Measurements from ENCODE around the gene ATG4B. TPM values are rescaled to one million over a fixed set of nuclear protein-coding genes. Genes with fewer than 3 reads are reported as not detected.

ATG4B gene
- total and polyA plus RNA-seq, 2 experiments from 2014 or later: 65.3 to 85.5 TPM

- no peak for DNase-seq
- no peak overlapping the region for H3K27ac ChIP-seq
- WGBS, 2 experiments (ENCODE audit: low coverage in 1 of 2, low lambda C conversion rate in 2 of 2, missing lambda C conversion rate in 2 of 2): 77% methylated on average over 8 of the region's 8 CpGs
- H3K9me3 ChIP-seq (ENCODE audit: low read depth): no peaks in the 10 kb centered on the region
- H3K27me3 ChIP-seq (replicated peaks; ENCODE audit: insufficient read depth): no peaks in the 10 kb centered on the region
- peaks cover 13% of the 10 kb centered on the region for H3K4me1 ChIP-seq (ENCODE audit: insufficient read depth)
- peaks cover 89% of the 10 kb centered on the region for H3K79me2 ChIP-seq (ENCODE audit: insufficient read depth)
- no peak overlapping the region for H3K4me3 ChIP-seq
- in situ Hi-C loops (cut with MboI): no loop called here
- H3K36me3 ChIP-seq (ENCODE audit: low read depth): no peaks in the 10 kb centered on the region
- H2AFZ ChIP-seq: no peak overlapping the region
- no peak overlapping the region for H3K4me2 ChIP-seq (ENCODE audit: unreplicated experiment)
- H4K20me1 ChIP-seq (ENCODE audit: insufficient read depth): peaks cover 7% of the 10 kb centered on the region; the same call in 1 of the 2 replicates
- no peaks in the 10 kb centered on the region for H3K9me2 ChIP-seq (ENCODE audit: insufficient read depth)
- TF ChIP-seq EZH2 (IDR thresholded peaks at IDR 0.05; ENCODE audit: insufficient read depth, poor library complexity, severe bottlenecking) (no peak), EZH2phosphoT487 (IDR thresholded peaks at IDR 0.05; ENCODE audit: insufficient read depth, low read depth) (no peak)
- H3F3A ChIP-seq (ENCODE audit: insufficient read depth): peaks cover 9% of the 10 kb centered on the region; the same call in 1 of the 2 replicates
- no peak overlapping the region for H3K9ac ChIP-seq
These were observed 2.8 kb downstream of the ATG4B start for GRCh38 chr2:241640165-241640795.

- H3K36me3 ChIP-seq (ENCODE audit: low read depth): no peaks in the 10 kb centered on the region
- DNase-seq: no peak
- WGBS, 2 experiments (ENCODE audit: low coverage in 1 of 2, low lambda C conversion rate in 2 of 2, missing lambda C conversion rate in 2 of 2): 61 to 74% methylated on average over 2 of the region's 2 CpGs
- no peak overlapping the region for H3K4me2 ChIP-seq (ENCODE audit: unreplicated experiment)
- in situ Hi-C loops (cut with MboI): no loop called here
- H3K27ac ChIP-seq: no peak overlapping the region
- H3K9ac ChIP-seq: no peak overlapping the region
- peaks cover 91% of the 10 kb centered on the region for H3K79me2 ChIP-seq (ENCODE audit: insufficient read depth)
- H4K20me1 ChIP-seq (ENCODE audit: insufficient read depth): peaks cover 7% of the 10 kb centered on the region; the same call in 1 of the 2 replicates
- H3K9me3 ChIP-seq (ENCODE audit: low read depth): no peaks in the 10 kb centered on the region
- no peaks in the 10 kb centered on the region for H3K27me3 ChIP-seq (replicated peaks; ENCODE audit: insufficient read depth)
- H2AFZ ChIP-seq: no peak overlapping the region
- peaks cover 8% of the 10 kb centered on the region for H3K4me1 ChIP-seq (ENCODE audit: insufficient read depth)
- no peak overlapping the region for H3K4me3 ChIP-seq
- no peaks in the 10 kb centered on the region for H3K9me2 ChIP-seq (ENCODE audit: insufficient read depth)
- no peaks in the 10 kb centered on the region for H3F3A ChIP-seq (ENCODE audit: insufficient read depth)
- TF ChIP-seq EZH2 (IDR thresholded peaks at IDR 0.05; ENCODE audit: insufficient read depth, poor library complexity, severe bottlenecking) (no peak), EZH2phosphoT487 (IDR thresholded peaks at IDR 0.05; ENCODE audit: insufficient read depth, low read depth) (no peak)
These were observed 4.1 kb downstream of the ATG4B start for GRCh38 chr2:241641631-241642030.

- Histone ChIP-seq H3K4me2 (ENCODE audit: unreplicated experiment) (no peak overlapping the region), H3K9me3 (ENCODE audit: low read depth) (no peaks in the 10 kb centered on the region), H3K27me3 (replicated peaks; ENCODE audit: insufficient read depth) (no peaks in the 10 kb centered on the region), H3K9ac (no peak overlapping the region), H3K36me3 (ENCODE audit: low read depth) (no peaks in the 10 kb centered on the region), H3K4me3 (no peak overlapping the region), H3K4me1 (ENCODE audit: insufficient read depth) (no peaks in the 10 kb centered on the region), H3F3A (ENCODE audit: insufficient read depth) (no peaks in the 10 kb centered on the region), H2AFZ (no peak overlapping the region), H4K20me1 (ENCODE audit: insufficient read depth) (peaks cover 6% of the 10 kb centered on the region; the same call in 1 of the 2 replicates), H3K27ac (no peak overlapping the region), H3K79me2 (ENCODE audit: insufficient read depth) (peaks cover 100% of the 10 kb centered on the region), H3K9me2 (ENCODE audit: insufficient read depth) (no peaks in the 10 kb centered on the region)
- 79% methylated on average over 26 of the region's 26 CpGs for WGBS, 2 experiments (ENCODE audit: low coverage in 1 of 2, low lambda C conversion rate in 2 of 2, missing lambda C conversion rate in 2 of 2)
- no peak for DNase-seq
- in situ Hi-C loops (cut with MboI): no loop called here
- TF ChIP-seq EZH2 (IDR thresholded peaks at IDR 0.05; ENCODE audit: insufficient read depth, poor library complexity, severe bottlenecking) (no peak), EZH2phosphoT487 (IDR thresholded peaks at IDR 0.05; ENCODE audit: insufficient read depth, low read depth) (no peak)
These were observed 7.8 kb downstream of the ATG4B start for GRCh38 chr2:241645056-241645914.

GRCh38 chr2:241645915-241646645 lies 8.6 kb downstream of the ATG4B start:
- peaks cover 3% of the 10 kb centered on the region; the same call in 1 of the 2 replicates for H4K20me1 ChIP-seq (ENCODE audit: insufficient read depth)
- in situ Hi-C loops (cut with MboI): no loop called here
- peaks cover 100% of the 10 kb centered on the region for H3K79me2 ChIP-seq (ENCODE audit: insufficient read depth)

More at GRCh38 chr2:241645915-241646645, 8.6 kb downstream of the ATG4B start:
- no peaks in the 10 kb centered on the region for H3K9me2 ChIP-seq (ENCODE audit: insufficient read depth)
- H3K4me1 ChIP-seq (ENCODE audit: insufficient read depth): no peaks in the 10 kb centered on the region
- H3K36me3 ChIP-seq (ENCODE audit: low read depth): no peaks in the 10 kb centered on the region
- no peak overlapping the region for H3K4me3 ChIP-seq
- TF ChIP-seq EZH2phosphoT487 (IDR thresholded peaks at IDR 0.05; ENCODE audit: insufficient read depth, low read depth): no peak
- TF ChIP-seq EZH2 (IDR thresholded peaks at IDR 0.05; ENCODE audit: insufficient read depth, poor library complexity, severe bottlenecking): no peak
- H3K4me2 ChIP-seq (ENCODE audit: unreplicated experiment): no peak overlapping the region
- no peaks in the 10 kb centered on the region for H3K27me3 ChIP-seq (replicated peaks; ENCODE audit: insufficient read depth)
- no peak overlapping the region for H3K27ac ChIP-seq
- no peaks in the 10 kb centered on the region for H3F3A ChIP-seq (ENCODE audit: insufficient read depth)
- H3K9me3 ChIP-seq (ENCODE audit: low read depth): no peaks in the 10 kb centered on the region
- no peak overlapping the region for H2AFZ ChIP-seq
- DNase-seq: no peak
- WGBS, 2 experiments (ENCODE audit: low coverage in 1 of 2, low lambda C conversion rate in 2 of 2, missing lambda C conversion rate in 2 of 2): 86 to 87% methylated on average over 14 of the region's 14 CpGs
- no peak overlapping the region for H3K9ac ChIP-seq
